ENCODE results near the gene CERS6.
"Not testable (repeated sequence)": the region's sequence is repeated elsewhere in the genome, so short reads cannot be mapped to it uniquely, and the experiment has no call there.

The CERS6 gene

DNA sequence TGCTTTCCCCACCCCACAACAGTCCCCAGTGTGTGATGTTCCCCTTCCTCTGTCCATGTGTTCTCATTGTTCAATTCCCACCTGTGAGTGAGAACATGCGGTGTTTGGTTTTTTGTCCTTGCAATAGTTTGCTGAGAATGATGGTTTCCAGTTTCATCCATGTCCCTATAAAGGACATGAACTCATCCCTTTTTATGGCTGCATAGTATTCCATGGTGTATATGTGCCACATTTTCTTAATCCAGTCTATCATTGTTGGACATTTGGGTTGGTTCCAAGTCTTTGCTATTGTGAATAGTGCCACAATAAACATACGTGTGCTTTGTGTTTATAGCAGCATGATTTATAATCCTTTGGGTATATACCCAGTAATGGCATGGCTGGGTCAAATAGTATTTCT is 335.1 kb downstream of the CERS6 start:
- FAIRE-seq; DNase-seq (ENCODE audit: low spot score): not testable (repeated sequence)

DNA sequence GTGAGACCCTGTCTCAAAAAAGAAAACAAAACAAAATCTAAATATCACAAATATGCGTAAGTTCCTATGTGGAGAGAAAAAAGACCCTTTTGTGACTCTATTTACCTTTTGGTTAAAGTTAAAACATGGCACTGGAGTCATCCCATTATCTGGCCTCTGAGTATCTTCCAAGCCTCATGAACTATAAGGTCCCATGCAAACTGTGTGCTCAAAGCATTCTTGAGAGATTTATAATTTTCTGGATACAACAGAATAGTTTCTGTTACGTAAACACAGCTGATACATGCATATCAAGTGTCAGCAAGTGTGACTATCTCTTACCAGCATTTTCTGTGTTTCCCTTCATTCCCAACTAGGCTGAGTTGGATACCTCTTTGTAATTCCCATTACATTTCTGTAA is 337.5 kb downstream of the CERS6 start:
- DNase-seq (ENCODE audit: low spot score): no peak
- no peak for FAIRE-seq

DNA sequence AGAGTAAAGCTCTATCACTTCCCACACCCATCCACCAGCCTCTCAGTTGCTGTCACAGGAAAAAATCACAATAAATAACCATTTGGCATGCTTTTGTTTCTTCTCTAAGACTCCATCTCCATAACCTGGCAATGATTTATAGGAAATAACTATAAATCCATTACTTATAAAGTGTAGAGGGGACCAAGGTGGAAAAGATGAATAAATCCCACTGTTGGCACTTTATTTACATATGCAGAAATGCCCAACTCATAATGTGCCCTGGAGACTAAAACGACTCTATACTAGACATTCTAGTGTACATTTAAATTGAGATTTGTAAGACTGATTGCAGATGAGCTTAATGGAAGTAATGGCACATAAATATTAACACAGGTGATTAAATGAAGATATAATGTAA is 338.9 kb downstream of the CERS6 start:
- DNase-seq (ENCODE audit: low spot score) (no peak), FAIRE-seq (no peak)

GRCh38 chr2:168796090-168796577 is 340.1 kb downstream of the CERS6 start:
- DNase-seq (ENCODE audit: low spot score) (no peak), FAIRE-seq (no peak)

GRCh38 chr2:168796583-168797285 is 340.7 kb downstream of the CERS6 start:
- FAIRE-seq: no peak
- no peak for DNase-seq (ENCODE audit: low spot score)

- no peak for FAIRE-seq
- DNase-seq (ENCODE audit: low spot score): no peak
These were observed 341.2 kb downstream of the CERS6 start for GRCh38 chr2:168797286-168797655.

DNA sequence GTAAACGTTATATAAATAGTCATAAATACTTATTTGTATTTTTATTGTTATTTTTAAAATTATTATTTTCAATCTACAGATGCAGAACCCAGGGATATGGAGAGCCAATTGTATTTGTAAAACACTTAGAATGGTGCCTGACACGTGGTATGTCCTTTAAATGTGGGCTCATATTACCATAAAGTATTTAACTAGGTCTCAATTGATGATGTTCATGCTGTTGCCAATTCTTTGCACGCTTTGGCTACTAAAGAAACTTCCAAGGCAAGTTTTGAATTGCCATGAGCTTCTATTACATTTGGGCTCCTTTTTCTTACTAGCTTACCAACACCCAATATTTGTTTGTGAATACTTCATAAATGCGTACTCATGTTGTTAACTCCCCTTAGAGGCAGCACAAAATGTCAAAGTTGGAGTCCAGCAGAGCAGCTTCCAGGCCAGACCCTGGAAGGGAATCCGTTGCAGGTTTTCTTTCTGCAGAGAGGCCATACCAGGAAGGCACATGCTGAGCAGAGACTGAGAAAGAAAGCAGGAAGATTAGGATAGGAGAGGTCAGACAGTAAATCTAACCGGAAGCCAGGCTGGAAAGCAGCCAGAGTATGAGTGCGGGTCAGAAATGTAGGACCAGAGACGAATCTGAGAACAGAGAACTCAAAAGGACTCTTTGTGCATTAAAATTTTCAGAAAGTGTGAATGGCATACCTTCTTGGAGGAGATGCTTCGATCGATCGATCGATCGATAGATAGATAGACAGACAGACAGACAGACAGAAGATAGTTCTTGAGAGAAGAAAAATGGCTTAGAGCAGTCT is 342.2 kb downstream of the CERS6 start:
- DNase-seq (ENCODE audit: low spot score) (no peak), FAIRE-seq (no peak)

GRCh38 chr2:168798888-168799410 is 342.9 kb downstream of the CERS6 start:
- no peak for FAIRE-seq
- no peak for DNase-seq (ENCODE audit: low spot score)

DNA sequence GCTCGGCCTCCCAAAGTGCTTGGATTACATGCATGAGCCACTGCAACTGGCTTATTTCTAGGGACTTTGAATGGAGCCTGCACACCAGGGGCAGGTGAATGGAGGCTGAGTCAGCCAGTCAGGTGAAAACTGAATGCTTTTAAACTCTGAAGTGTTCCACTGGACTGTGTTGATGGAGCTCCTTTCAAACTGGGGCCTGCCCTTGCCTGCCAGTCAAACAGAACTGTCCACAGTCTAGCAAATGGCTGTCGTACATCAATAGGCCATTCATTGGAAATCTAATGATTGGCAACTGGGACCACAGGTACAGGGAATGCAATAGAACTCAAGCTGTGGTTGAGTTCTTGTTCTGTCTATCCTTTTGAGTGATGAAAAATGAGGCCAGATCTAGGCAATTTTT is 345.4 kb downstream of the CERS6 start:
- DNase-seq (ENCODE audit: low spot score) (no peak), FAIRE-seq (no peak)

GRCh38 chr2:168801961-168802858 is 346.1 kb downstream of the CERS6 start, which contains the start of gene NOSTRIN:
TSS of gene NOSTRIN (plus strand) at chr2:168802637. CDS start at chr2:168802647, 10 bp downstream.
- DNase-seq (ENCODE audit: low spot score) (no peak), FAIRE-seq (no peak)

- no peak for FAIRE-seq
These were observed 347.0 kb downstream of the CERS6 start for GRCh38 chr2:168802859-168803725.

DNA sequence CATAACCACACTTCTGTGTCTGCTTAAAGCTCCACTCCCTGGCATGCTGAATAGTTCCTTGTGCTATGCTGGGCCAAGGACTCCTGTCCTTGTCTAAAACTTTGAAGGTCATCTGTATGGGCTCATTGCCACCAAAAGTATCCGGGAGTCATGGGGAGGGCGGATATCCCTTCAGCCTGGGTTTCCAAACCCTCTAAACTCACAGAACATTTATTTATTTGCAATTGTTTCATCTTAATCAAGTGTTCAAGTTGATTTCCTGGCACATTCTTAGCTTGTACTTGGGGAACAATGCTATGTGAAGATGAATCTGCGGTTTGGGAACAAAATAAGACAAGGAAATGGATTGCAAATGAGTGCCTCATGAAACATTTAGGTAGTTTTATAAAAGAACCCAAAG is 348.1 kb downstream of the CERS6 start:
- FAIRE-seq (no peak), DNase-seq (ENCODE audit: low spot score) (no peak)

More at GRCh38 chr2:168802859-168803725, 347.0 kb downstream of the CERS6 start:
- DNase-seq (ENCODE audit: low spot score): no peak

DNA sequence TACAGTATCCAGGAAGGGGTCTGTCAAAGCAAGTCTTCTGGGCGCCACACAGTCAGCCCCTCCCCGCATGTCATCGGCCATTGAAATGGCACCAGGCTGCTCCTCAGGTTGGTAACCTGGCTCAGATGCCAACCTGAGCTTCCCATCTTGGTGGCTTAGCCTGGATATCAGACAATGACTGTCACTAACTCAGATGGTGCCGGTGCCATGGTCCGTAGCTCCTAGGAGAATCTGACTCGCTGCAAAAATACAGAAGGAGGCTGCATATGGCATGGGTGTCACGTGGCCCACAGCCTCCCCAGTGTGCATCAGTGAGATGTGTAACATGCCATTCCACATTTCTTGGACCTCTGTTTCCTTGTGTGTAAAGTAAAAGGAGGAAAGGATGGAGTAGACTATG is 349.5 kb downstream of the CERS6 start:
- DNase-seq (ENCODE audit: low spot score) (no peak), FAIRE-seq (no peak)

- DNase-seq (ENCODE audit: low spot score) (no peak), FAIRE-seq (no peak)
These were observed 353.5 kb downstream of the CERS6 start for GRCh38 chr2:168809537-168809936.

DNA sequence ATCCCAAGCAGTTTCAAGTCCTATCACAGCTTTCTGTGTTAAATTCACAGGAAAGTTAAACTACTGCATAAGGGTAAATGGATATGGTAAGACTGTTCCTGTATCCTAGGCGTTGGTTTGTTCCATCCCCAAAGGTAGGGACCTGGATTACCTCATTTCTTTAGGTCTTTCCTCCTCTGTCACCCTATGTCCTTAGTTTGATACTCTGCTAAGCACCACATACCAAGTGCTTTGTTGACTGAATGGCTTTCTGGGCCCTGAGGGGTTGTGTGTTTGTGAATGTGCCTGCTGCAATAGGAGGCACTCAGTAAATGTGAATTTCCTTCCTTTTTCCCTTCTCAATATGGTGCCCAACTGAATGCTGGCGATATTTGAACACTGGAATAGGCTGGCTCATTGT is 354.2 kb downstream of the CERS6 start:
- DNase-seq (ENCODE audit: low spot score) (no peak), FAIRE-seq (no peak)

DNA sequence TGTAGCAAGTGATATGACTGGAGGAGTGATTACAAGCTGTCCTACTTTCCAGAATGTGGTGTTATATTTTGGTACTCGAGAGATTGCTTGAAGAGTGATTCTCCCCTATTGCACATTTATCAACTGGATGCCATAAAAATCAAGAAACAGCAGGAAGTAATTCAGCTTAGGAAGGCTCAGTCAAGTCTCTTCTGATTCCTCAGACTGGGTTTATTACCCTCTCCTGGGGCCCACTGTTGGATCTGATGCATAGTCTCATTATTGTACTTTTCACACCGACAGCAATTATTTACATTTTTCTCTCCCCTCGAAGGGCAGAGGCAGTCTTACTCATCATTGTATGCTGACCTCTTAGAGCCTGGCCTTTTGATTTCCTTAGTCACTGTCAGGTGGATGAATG is 355.6 kb downstream of the CERS6 start:
- FAIRE-seq (no peak), DNase-seq (ENCODE audit: low spot score) (no peak)

DNA sequence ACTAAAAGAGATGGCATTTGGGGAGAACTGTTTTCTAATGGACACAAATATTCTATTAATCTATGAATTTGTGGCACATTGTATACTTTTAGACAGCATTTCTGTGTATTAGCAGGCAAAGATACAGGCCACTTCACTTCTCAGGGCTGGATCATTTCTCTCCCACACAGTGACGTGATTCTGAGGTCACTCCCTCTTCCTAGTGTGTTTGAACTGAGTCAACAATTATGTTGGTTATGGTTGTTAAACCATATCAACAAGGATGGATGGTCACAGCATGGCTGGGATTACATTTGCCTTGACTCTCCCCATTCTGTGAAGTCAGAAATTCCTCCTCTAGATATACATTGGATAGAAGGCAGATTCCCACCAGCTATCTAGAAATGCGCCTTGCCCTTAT is 358.0 kb downstream of the CERS6 start:
- FAIRE-seq (no peak), DNase-seq (ENCODE audit: low spot score) (peak; percentile 32)

- no peak for FAIRE-seq
These were observed 359.2 kb downstream of the CERS6 start for GRCh38 chr2:168814939-168815907.

DNA sequence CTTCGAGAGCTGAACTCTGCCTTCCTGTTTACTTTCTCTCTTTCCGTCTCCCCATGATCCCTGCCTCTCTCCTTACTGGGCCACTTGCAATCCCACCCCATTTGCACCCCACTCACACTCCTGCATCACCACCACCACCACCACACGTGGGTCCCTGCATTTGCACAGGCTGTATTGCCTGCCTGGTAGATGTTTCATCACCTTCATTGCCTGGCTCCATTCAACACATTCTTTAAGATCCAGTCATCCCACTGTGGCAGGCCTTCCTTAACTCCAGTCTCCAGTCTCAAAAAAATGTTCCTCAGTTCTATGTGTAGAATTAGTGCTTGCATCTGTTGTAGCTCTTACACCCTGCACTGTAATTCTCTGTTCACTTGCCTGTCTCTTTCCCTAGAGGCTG is 360.3 kb downstream of the CERS6 start:
- FAIRE-seq (no peak), DNase-seq (ENCODE audit: low spot score) (peak; percentile 45)

More at GRCh38 chr2:168814939-168815907, 359.2 kb downstream of the CERS6 start:
- DNase-seq (ENCODE audit: low spot score): peak; percentile 8

Measured in RCC 7860 (cell line).